NOMO-1 treated with dmso at 0.1 percent for 144 hours (cell line): ENCODE data around the gene SGPP2.
"Not testable (repeated sequence)": the region's sequence is repeated elsewhere in the genome, so short reads cannot be mapped to it uniquely, and the experiment has no call there.

Experiments used
- DNase-seq: peaks from one replicate; lab custom pipeline; 2025; ENCODE audit not compliant: unreplicated experiment; lab: John Stamatoyannopoulos, UW

SGPP2 gene

DNA sequence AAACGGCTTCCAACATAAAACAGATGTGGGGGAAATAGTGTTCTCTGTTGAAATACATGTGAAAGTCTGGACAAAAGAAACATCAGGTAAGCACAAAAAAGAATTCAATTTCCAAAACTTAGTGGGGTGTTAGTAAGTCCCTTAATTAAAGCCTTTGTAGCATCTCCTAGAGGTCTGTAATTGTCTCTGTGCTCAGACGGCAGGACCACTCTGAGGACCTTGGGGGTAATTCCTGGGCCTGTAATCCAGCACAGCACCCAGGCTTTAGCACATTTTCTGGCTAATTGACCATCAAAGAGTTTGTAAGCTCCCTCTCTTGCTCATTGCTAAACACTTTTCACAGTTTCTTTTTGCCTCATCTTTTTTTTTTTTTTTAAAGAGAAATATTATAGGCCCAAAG is 151.3 kb downstream of the SGPP2 start:
- DNase-seq, result no peak

DNA sequence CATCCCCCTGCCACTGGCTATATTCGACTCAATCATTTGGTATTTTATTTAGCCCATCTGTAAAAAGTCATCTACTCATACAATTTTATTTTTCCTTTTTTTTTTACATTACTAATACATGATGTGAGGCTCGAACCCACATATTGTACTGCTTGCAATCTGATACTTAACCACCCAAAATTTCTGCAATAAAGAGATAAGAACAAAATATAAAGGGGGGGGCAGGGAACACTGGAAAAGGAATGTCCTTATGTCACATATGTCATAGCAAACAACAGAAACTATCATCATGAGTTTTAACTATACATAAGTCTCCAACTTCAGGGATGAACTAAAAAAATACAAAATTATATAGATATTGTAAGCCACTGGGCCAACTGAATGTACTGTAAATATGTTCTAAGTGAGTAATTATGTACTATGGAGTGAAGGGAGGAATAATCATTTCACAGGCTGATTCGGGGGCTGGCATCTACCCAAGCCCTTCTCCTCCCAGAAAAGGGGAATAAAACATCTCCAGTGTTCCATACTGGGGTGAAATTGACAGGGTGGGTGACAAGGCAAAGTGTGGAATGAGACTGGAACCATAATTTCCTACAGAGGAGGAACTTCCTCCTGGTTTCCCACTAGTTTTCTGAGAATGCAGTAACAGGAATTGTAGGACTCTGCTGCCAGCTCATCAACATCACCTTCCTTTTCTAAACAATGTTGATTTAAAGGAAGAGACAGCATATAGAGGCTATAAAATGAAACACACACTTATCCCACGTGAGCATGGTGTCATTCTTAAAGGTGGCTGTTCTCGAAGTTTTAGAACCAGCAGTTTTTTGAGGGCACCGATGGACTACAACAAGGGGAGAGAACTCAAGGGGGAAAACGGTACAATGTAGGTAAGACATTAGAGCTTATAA is 152.1 kb downstream of the SGPP2 start:
- no peak for DNase-seq

DNA sequence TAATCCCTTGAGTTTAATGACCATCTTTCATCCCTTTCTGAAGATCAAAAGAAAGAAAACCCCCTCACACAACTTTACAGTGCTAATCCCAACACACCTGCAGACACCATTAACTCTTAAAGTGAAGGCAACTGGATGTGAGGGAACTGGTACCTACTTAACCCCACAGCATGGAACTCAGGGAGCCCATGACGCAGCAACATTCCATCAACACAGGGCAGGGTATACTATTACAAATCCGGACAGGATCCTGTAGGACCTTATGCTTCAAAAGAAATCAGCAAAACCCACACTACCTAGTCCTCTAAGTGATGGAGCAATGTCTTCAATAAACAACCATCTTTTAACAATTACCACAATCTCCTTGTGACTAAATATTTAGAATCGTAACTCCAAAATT is 153.0 kb downstream of the SGPP2 start:
- no peak for DNase-seq

DNA sequence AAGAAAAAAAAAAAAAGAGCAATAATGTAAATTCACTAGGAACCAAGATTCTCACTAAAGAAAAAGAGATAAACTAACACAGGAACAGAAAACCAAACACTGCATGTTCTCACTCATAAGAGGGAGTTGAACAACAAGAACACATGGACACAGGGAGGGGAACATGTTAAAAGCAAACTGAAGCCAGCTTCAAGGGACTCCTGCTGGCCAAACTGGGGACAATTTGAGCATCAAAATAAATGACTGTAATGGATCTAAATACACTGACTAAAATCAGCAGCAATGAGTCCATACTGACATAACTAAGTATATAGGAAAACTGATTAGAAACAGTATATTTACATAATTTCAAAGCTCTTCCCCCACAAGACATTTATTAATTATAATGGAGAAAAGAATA is 158.6 kb downstream of the SGPP2 start:
- DNase-seq, result no peak

DNA sequence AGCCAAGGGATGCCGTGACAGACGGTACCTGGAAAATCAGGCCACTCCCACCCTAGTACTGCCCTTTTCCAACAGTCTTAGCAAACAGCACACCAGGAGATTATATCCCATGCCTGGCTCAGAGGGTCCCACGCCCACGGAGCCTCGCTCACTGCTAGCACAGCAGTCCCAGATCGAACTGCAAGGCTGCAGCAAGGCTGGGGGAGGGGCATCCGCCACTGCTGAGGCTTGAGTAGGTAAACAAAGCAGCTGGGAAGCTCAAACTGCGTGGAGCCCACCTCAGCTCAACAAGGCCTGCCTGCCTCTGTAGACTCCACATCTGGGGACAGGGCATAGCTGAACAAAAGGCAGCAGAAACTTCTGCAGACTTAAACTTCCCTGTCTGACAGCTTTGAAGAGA is 160.2 kb downstream of the SGPP2 start:
- DNase-seq, result not testable (repeated sequence)

DNA sequence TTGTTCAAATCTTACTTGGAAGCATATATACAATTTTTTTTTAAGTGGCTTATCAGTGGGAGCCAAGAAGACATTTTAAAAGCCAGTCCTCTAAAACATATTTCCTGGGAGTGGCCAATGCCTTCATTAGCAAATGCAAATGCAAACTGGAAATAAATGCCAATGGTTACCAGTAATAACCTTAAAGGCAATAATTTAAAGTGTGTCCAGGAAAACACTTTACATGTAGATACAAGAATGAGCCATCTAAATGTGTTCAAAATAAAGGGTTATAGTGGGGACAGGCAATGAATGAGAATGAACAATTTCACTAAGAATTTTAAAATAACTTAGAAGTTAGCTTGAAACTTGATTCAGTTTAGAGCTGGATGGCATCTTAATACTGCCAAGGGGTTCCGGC is 167.3 kb downstream of the SGPP2 start:
- DNase-seq, result no peak

DNA sequence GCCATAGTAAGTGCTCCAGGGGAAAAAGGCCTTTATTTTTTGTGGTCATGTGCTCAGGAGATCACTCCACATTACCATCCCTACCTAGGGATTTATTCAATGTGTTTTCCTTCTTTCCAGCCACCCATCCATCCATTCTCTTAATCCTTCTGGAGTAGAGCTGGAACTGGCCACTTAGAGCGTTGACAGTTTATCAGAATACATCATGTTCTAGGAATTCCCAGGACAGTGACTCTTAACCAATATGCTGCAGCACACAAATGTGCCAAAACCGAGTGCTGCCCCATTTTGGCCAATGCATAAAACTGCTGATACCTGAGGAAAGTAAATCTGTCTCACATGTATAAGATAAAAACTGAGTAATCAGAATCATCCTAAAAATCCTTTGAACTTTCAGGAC is 167.8 kb downstream of the SGPP2 start:
- no peak for DNase-seq

DNA sequence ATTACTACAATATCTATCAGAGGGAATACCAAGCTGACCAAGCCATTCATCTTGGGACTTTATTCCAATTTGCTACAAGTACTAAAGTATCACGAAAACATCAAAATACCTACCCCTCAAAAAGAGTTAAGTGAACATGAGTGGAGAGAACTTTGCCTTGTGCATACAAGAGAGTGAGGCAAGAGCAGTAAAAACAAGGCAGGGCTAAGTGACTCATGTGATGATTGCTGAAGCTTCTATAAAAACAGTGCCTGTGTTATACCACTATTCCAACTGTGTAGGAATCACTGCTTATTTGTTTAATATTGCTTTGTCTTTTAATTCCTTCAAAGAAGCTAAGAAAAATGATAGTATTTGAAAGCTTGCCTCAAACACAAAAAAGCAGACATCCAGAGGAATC is 170.3 kb downstream of the SGPP2 start:
- DNase-seq, result no peak

DNA sequence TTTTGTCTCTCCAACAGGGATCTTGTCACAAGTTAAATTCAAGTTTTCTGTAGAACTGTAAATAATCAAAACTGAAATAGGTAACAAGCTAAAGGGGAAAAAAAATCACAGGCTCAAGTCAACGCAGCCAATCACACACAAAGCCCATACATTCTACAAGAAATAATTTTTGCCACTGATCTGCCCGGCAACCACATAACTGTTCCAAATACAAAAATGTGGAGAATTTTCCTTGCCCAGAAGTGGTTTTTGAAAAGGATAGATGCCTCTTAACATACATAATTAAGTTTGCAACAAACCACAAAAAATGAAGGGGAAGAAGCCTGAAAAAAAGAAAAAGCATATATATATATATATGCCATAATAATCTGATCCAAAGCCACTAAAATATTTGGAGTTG is 171.2 kb downstream of the SGPP2 start:
- DNase-seq, result no peak

DNA sequence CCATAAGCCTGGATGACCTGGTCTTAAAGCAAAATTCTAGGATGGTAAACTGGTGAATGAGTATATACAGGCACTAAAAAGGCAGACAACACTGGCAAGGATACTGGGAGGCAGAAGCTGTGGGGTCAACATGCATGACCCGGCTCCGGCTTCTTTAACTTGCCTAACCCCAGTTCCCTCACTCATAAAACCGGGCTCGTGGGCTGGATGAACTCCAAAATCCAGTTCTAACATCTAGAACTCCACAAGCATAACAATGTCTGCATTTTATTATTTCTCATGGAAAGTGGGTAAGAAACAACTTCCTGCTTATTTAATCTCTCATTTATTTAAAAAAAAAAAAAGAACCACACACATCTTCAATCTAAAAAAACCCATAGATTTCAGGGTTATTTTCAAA is 174.3 kb downstream of the SGPP2 start:
- DNase-seq, result no peak

DNA sequence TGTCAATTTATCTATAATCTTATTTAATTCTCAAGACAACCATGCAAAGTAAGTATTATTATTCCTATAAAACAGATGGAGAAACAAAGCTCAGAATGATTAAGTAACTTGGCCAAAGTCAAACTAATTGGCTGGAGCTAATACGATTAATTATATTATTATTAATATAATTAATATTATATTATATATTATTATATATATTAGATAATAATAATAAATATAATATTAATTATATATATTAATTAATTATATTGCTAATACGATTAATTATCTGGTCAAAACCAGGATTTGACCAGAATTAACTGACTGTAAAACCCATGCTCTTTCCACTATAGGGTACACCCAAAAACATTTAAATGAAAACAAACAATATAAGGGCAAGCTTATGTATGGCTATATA is 179.2 kb downstream of the SGPP2 start:
- DNase-seq, result no peak

DNA sequence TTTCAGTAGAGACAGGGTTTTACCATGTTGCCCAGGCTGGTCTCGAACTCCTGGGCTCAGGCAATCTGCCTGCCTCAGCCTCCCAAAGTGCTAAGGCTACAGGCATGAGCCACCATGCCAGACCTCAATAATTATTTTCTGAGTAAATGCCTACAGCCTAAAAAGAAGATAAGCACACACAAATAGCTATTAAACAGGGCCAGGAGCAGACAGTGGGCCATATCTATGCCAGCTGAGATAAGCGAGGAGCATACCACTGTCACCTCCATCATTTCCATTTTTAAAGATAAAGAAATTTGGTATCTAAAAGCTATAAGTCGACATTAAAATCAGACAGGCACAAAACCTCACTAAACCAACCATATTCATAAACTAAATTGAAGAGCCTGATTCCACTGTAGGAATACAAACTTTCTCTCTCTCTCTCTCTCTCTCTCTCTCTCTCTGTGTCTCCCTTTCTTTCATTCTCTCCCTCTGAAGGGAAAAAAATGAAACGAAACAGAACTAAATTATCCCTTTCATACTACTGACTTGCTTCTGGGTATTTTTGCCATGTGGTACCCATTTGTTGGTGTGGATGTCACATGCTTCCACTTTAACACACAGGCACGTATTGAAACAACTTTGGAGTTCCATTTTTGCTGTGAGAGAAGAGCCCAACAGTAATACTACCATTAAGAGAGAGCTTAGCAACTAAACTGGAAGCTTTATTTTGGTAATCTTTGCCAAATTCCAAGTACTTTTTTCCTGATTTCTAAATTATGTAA is 180.6 kb downstream of the SGPP2 start:
- DNase-seq, result no peak

DNA sequence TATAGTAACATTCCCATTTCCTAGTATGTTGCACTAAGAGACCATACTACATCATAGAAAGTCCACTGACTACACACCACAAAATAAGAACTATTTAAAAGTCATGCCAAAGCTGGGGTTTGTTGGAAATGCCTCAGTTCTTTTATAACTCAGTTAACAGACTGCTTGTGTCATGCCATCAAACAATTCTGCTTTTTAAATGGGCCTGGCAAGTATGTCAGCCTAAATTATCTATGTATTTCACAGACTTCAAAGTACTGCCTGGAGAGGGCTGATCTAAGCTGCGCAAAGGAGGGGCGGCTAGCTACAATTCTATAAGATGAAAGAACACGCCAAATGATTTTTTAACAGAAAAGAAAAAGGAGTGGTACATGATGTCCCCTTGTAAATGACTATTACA is 182.0 kb downstream of the SGPP2 start:
- DNase-seq, result no peak

DNA sequence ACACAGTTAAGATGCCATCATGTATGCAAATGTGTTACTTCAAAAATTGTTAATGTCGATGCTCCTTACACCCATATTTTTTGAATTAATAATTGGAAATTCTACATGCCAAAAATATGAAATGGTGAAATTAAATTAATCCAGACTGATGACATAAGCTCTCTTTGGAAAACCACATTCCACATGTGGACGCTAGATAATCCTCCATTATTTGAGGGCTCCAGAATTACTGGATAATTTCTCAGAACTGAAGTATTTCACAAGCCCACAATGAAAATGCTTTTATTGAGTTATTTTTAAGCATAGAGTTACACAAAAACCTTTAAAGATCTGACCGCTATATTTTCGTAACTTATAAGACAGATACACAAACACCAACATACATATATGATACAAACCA is 183.7 kb downstream of the SGPP2 start:
- DNase-seq, result no peak

DNA sequence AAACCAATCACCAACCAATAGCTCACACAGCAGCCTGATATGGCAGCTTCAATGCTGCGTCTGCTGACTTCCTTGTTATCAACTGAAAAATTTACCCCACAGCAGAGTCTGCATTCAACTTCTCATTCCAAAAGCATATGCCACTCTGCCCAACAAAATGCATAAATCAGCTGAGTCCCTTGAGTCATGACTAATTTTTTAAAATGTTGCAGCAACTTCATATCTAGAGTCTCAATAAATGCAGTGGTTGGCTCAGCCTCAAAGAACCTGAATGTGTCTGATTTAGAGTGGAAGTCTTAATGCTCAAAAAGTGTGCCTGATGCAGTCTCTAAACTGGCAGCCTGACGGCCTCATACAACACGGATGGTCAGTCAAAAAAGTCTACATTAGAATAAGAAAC is 185.0 kb downstream of the SGPP2 start:
- DNase-seq, result no peak
